Smooth muscle cell (in vitro differentiated cells): ENCODE measurements around the gene IGFN1. TPM values are rescaled to one million over a fixed set of nuclear protein-coding genes. Genes with fewer than 3 reads are reported as not detected.

Experiments used
- DNase-seq: peaks from one replicate; lab custom pipeline; 2025; ENCODE audit not compliant: unreplicated experiment; lab: John Stamatoyannopoulos, UW
- H2AFZ ChIP-seq: fragments of 200-600 bp; sonication (generic); 2 replicates; pipeline ENCODE4 v1.6.0; 2016; ENCODE audit warnings: antibody characterized with exemption, low read depth, mild to moderate bottlenecking
- H3F3A ChIP-seq: fragments of 200-600 bp; sonication (generic); 2 replicates; pipeline ENCODE4 v1.6.0; 2017; ENCODE audit warnings: antibody characterized with exemption, low read depth
- H3K27ac ChIP-seq: fragments of 200-600 bp; sonication (generic); 2 replicates; pipeline ENCODE4 v1.5.1; 2016; ENCODE audit warnings: low read depth, mild to moderate bottlenecking
- H3K27me3 ChIP-seq: fragments of 200-600 bp; sonication (generic); 2 replicates; pipeline ENCODE4 v1.6.1; 2016; ENCODE audit warnings: low read depth, mild to moderate bottlenecking
- H3K36me3 ChIP-seq: fragments of 200-600 bp; sonication (generic); 2 replicates; pipeline ENCODE4 v1.5.1; 2016; ENCODE audit warnings: low read depth
- H3K4me1 ChIP-seq: fragments of 200-600 bp; sonication (generic); 2 replicates; pipeline ENCODE4 v1.5.1; 2016; ENCODE audit warnings: low read depth
- H3K4me2 ChIP-seq: fragments of 200-600 bp; sonication (generic); 2 replicates; pipeline ENCODE4 v1.6.0; 2016; ENCODE audit warnings: mild to moderate bottlenecking
- H3K4me3 ChIP-seq: fragments of 200-600 bp; sonication (generic); 2 replicates; pipeline ENCODE4 v1.5.1; 2016; ENCODE audit warnings: mild to moderate bottlenecking
- H3K79me2 ChIP-seq: fragments of 200-600 bp; sonication (generic); 2 replicates; pipeline ENCODE4 v1.6.0; 2016; ENCODE audit warnings: low read depth, mild to moderate bottlenecking
- H3K9ac ChIP-seq: fragments of 200-600 bp; sonication (generic); 2 replicates; pipeline ENCODE4 v1.6.0; 2016; ENCODE audit warnings: low read depth
- H3K9me3 ChIP-seq: fragments of 200-600 bp; sonication (generic); replicated peaks from 2 replicates; pipeline ENCODE4 v1.5.1; 2016; ENCODE audit warnings: low read depth
- H4K20me1 ChIP-seq: fragments of 200-600 bp; sonication (generic); 2 replicates; pipeline ENCODE4 v1.6.0; 2016; ENCODE audit warnings: low read depth
- CTCF ChIP-seq: fragments of 200-600 bp; sonication (generic); IDR thresholded peaks from 2 replicates; pipeline ENCODE4 v1.5.1; 2017; ENCODE audit warnings: borderline replicate concordance, mild to moderate bottlenecking, antibody characterized with exemption; ENCODE audit not compliant: insufficient read depth, poor library complexity, severe bottlenecking
- WGBS: methylation state at CpG from one replicate; pipeline ENCODE4 v1.1.7; 2016; ENCODE audit warnings: low lambda C conversion rate; 5-methylcytosine and 5-hydroxymethylcytosine counted together
- polyA plus RNA-seq: library from polyadenylated mRNA; unstranded; fragments of >200 nt; fragmentation: Nextera tagmentation; extraction: Ambion mirVana; gene quantifications from 2 replicates; pipeline ENCODE4 v1.2.1, GENCODE V29; 2016
- total RNA-seq: library from RNA; depleted of rRNA; stranded (reverse); fragments of >200 nt; gene quantifications from 2 replicates; pipeline ENCODE4 v1.2.3, GENCODE V29; 2014

Gene IGFN1
- total and polyA plus RNA-seq, 2 experiments from 2014 or later = not detected

- DNase-seq = no peak
- no peaks in the 10 kb centered on the region for H3K36me3 ChIP-seq
- H3F3A ChIP-seq = no peaks in the 10 kb centered on the region
- no peak overlapping the region for H3K27ac ChIP-seq
- 90% methylated on average over 10 of the region's 10 CpGs for WGBS
- H3K27me3 ChIP-seq = peaks cover 11% of the 10 kb centered on the region
- H3K4me1 ChIP-seq = no peaks in the 10 kb centered on the region
- H4K20me1 ChIP-seq = no peaks in the 10 kb centered on the region
- no peak overlapping the region for H2AFZ ChIP-seq
- no peak overlapping the region for H3K4me2 ChIP-seq
- TF ChIP-seq CTCF = no peak
- no peak overlapping the region for H3K9ac ChIP-seq
- H3K79me2 ChIP-seq = no peaks in the 10 kb centered on the region
- H3K4me3 ChIP-seq = no peak overlapping the region
- H3K9me3 ChIP-seq = no peaks in the 10 kb centered on the region
Measured at GRCh38 chr1:201250326-201251011, 59.8 kb downstream of the IGFN1 start.

- Histone ChIP-seq H3K4me3 (no peak overlapping the region), H2AFZ (no peak overlapping the region), H4K20me1 (no peaks in the 10 kb centered on the region), H3K79me2 (no peaks in the 10 kb centered on the region), H3K27me3 (peaks cover 2% of the 10 kb centered on the region), H3F3A (no peaks in the 10 kb centered on the region), H3K27ac (no peak overlapping the region), H3K36me3 (no peaks in the 10 kb centered on the region), H3K9ac (no peak overlapping the region), H3K4me2 (no peak overlapping the region), H3K9me3 (no peaks in the 10 kb centered on the region), H3K4me1 (no peaks in the 10 kb centered on the region)
- 98% methylated on average over 2 of the region's 2 CpGs for WGBS
- DNase-seq = no peak
- TF ChIP-seq CTCF = no peak
Measured at GRCh38 chr1:201251411-201251810, 60.8 kb downstream of the IGFN1 start.

- WGBS = 88% methylated on average over 11 of the region's 11 CpGs
- no peak overlapping the region for H2AFZ ChIP-seq
- H3K9ac ChIP-seq = no peak overlapping the region
- H3K27ac ChIP-seq = no peak overlapping the region
- H3K79me2 ChIP-seq = no peaks in the 10 kb centered on the region
- H3K4me1 ChIP-seq = no peaks in the 10 kb centered on the region
- DNase-seq = no peak
- H4K20me1 ChIP-seq = no peaks in the 10 kb centered on the region
- H3K27me3 ChIP-seq = no peaks in the 10 kb centered on the region
- H3K36me3 ChIP-seq = no peaks in the 10 kb centered on the region
- H3K4me2 ChIP-seq = no peak overlapping the region
- TF ChIP-seq CTCF = no peak
- H3F3A ChIP-seq = no peaks in the 10 kb centered on the region
- no peak overlapping the region for H3K4me3 ChIP-seq
- no peaks in the 10 kb centered on the region for H3K9me3 ChIP-seq
Measured at GRCh38 chr1:201251851-201252430, 61.3 kb downstream of the IGFN1 start.

GRCh38 chr1:201252944-201253371 is 62.3 kb downstream of the IGFN1 start:
- 89% methylated on average over 6 of the region's 6 CpGs for WGBS
- TF ChIP-seq CTCF = no peak
- Histone ChIP-seq H4K20me1 (no peaks in the 10 kb centered on the region), H3K9me3 (no peaks in the 10 kb centered on the region), H2AFZ (no peak overlapping the region), H3K9ac (no peak overlapping the region), H3F3A (no peaks in the 10 kb centered on the region), H3K36me3 (no peaks in the 10 kb centered on the region), H3K4me3 (no peak overlapping the region), H3K27ac (no peak overlapping the region), H3K4me2 (no peak overlapping the region), H3K4me1 (no peaks in the 10 kb centered on the region), H3K79me2 (no peaks in the 10 kb centered on the region), H3K27me3 (no peaks in the 10 kb centered on the region)
- DNase-seq = no peak
